CD4-positive, alpha-beta T cell treated with Interleukin-10 for 1 hour (primary cell): ENCODE measurements around the gene CTPS1.

Experiments
- DNase-seq: peaks from one replicate; pipeline ENCODE4 v3.0.0-alpha.2; 2020

Gene CTPS1, protein sequence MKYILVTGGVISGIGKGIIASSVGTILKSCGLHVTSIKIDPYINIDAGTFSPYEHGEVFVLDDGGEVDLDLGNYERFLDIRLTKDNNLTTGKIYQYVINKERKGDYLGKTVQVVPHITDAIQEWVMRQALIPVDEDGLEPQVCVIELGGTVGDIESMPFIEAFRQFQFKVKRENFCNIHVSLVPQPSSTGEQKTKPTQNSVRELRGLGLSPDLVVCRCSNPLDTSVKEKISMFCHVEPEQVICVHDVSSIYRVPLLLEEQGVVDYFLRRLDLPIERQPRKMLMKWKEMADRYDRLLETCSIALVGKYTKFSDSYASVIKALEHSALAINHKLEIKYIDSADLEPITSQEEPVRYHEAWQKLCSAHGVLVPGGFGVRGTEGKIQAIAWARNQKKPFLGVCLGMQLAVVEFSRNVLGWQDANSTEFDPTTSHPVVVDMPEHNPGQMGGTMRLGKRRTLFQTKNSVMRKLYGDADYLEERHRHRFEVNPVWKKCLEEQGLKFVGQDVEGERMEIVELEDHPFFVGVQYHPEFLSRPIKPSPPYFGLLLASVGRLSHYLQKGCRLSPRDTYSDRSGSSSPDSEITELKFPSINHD

DNA sequence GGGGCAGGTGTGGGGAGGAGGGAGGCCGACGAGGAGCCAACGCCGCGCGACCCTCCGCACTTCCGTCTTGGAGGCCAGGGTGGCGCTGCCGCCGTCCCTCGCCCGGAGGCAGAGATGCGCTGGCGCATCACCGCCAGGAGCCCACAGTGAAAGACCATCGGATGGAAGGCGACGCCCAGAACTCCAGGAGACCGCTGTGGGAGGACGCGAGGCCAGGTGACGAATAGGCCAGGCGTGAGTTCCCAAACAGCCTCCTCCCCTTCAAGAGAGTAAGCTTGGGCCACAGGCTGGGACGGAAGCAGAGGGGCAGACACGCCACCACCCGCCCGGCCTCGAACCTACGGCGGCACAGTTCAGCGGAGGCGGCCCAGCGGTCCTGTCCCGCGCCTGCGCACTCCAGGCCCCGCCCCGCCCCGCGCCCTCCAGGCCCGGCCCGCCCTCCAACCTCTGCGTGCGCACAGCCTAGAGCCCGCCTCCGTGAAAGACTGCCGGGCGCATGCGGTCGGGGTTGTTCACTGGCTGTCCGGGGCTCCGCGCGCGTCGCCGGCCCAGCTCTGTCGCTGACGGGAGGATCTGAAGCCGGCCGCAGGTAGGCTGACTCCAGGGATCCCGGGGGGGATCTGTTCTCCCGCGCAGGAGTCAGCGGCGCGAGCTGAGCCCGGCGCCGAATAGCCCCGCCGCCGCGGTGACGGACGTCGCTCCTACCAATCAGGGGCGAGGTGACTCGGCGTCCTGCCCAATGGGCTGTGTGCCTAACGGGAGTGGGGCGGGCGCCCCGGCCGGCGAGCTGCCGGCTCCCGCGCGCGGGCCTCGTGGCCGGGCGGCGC lies at the start of gene CTPS1:
TSS of gene CTPS1 (plus strand) at position 456 of the 827 bp plus-strand sequence. CDS start 3,595 bp downstream, outside the sequence.
- DNase-seq, result peak; percentile 96

DNA sequence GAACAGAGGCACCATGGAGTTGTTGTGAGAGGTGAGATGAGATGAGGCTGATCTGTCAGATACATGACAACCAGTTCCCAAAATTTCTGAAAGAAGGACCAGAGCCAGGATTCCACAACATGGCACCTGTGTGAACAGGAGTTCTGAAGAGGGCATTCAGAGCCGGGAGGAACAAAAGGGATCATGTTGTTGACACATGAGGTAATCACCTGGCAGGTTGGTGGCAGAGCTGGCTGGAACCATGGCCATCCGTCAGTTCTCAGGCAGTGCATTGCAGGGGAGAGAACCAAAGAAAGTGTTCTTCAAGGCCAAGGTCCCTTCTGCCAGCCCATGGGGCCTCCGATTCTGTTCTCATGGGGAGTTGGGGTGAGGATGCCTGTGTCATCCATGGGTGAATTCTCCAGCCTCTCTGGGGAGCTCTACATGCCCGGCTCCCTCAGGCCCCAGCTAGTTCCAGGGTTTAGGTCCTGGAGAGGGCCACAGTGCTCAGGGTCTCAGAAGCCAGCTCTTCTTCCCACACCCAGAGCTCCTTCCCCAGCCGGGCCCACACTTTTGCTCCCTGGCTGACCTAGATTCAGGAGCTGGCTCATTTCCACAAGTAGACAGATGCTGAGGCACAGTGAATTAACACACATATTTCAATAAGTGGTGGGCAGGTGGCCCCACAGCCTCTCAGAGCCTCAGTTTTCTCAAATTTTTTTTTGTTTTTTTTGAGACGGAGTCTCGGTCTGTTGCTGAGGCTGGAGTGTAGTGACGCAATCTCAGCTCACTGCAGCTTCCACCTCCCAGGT lies 49.1 kb upstream of the CTPS1 start:
- no peak for DNase-seq

DNA sequence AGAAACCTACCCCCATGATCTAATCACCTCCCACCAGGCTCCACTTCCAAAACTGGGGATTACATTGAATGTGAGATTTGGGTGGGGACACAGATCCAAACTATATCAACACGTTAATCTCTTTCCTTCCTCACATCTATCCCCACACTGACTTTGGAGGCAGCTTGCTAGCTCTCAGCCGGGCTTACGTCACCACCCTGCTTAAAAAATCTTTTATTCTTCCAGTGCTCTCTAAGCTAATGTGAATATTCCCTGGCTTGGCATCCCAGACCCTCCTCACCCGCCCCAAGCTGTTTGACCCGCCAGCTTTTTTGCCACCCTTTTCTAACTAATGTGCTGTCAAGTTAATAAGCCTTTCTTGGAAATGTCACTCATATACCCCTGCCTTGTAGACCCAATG lies 47.9 kb upstream of the CTPS1 start:
- no peak for DNase-seq

DNA sequence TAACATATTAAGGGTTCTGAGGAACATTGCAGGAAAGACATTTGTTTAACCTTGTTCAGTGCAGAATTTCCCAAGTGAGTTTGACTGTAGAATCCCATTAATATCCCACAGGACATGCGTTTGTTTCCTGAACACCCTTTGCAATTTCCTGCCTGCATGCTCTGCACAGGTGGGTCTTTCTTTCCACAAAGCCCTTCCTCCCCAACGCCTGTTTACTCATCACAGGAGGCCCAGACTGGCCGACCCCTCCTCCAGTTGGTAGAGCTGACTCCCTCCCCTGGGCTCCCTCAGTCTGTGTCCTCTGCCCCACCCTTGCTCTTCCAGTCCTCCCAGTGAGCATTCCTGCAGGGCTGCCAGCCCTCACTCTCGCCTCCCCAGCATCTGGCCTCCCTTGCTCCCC lies 47.5 kb upstream of the CTPS1 start:
- DNase-seq, result no peak

DNA sequence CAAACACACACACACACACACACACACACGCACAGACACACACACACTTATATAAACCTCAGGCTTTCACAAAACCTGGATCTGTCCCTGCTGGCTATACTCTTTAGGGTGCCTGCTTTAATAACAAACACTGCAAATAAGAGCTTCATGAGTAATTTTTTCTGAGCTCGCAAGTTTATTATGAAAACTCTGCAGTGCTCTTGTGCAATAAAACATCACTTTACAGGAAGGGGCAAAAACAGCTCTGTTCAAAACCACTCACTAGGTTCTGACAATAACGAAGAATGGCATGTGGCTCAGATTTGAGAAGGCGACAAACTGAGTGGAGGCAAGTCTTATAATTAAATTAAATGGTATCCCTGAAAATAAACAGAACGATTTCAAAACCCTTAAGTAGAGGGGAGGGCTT lies 42.6 kb upstream of the CTPS1 start:
- no peak for DNase-seq

DNA sequence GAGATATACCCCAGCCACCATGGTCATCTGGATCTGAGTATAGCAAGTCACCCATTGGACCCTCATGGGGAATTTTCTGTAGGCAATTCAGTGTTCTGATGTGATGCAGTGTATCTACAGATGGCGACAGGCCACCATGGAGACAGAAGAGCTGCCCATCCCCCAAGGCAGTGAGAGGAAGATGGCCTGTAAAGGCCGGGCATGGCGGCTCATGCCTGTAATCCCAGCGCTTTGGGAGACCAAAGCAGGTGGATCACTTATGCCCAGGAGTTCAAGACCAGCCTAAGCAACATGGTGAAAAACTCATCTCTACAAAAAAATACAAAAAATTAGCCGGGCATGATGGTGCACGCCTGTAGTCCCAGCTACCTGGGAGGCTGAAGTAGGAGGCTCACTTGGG lies 41.1 kb upstream of the CTPS1 start:
- DNase-seq, result no peak

DNA sequence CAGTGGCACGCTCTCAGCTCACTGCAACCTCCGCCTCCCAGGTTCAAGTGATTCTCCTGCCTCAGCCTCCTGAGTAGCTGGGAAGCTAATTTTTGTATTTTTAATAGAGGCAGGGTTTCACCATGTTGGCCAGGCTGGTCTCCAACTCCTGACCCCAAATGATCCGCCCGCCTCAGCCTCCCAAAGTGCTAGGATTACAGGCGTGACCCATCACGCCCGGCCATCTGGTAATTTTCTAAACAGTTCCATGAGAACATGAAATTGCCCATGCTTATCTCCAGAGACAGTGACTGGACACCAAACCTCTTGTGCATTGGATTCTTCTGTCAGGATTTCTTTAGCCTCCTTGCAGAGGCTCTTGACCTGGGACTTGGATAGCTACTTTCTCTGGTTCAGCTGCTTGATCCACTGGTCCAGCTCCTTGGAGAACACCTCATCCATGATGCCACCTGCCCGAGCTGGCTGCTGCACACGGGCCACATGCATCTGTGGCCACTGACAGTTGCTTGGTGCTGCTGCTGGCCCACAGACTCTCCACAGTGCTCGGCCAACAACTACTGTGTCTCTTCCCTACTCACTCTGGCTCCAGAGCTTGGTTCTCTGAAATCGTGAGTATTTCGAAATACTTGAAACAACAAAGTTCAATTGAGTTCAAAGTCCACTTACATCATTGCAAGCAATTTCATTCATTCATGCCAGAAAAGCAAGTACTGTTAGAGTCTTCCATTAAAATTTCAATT lies 40.0 kb upstream of the CTPS1 start:
- DNase-seq, result no peak

DNA sequence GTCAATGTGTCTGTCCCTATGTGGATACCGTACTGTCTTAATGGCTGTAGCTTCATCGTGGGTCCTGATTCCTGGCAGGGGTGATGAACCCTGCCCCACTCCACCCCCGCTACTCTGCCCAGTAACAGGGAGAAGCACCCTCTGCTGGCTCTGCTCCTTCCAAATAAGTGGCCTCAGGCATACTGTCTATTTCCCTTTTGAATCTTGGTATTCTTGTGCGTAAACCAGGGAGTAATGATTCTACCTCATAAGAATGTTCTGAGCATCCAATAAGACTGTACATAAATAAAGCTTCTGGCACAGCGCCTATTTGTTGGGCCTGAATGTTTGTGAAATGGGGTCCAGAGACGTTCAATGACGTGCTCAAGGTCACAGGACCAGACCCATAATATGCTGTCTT lies 35.2 kb upstream of the CTPS1 start:
- no peak for DNase-seq

DNA sequence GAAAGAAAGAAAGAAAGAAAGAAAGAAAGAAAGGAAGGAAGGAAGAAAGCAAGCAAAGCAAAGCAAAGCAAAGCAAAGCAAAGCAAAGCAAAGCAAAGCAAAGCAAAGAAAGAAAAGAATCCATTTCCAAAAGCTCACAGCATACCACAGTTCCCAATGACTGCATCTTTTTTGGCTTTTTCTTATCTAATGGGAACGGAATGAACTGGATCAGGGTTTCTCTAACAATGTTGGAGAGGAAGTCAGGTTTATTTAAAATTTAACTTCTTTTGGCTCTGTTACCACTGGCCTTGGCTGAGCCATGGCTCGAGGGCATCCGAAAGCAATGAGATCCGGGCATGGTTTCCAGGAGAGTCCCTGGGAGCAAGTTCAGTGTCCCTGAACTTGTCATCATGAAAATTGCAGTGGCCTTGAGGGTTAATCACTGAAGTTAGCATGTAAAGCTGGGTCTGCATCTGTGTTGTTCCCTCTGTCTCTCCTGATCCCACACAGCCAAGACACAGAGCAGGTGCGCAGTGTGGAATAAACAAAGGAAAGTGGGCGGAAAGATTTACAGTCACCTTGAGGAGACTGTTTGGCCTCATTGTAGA lies 34.6 kb upstream of the CTPS1 start:
- DNase-seq, result no peak

DNA sequence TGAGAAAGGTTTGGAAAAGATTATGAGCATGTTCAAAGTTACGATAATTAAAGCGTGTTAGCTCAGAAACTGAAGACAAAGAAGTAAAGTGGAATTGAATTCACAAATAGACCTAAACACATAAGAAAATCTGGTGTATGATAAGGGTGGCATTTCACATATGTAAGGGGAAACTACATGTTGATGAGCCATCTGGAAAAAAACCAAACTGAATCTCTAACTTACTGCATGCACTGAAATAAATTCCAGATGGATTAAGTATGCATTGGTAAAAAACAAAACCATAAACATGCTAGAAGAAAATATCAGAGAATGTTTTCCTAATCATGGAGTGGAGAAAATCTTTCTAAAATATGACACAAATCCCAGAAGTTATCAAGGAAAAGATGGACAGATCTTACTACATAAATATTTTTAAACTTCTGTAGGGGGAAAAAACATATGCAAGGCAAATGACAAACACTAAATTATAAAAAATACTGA lies 34.0 kb upstream of the CTPS1 start:
- DNase-seq, result no peak

DNA sequence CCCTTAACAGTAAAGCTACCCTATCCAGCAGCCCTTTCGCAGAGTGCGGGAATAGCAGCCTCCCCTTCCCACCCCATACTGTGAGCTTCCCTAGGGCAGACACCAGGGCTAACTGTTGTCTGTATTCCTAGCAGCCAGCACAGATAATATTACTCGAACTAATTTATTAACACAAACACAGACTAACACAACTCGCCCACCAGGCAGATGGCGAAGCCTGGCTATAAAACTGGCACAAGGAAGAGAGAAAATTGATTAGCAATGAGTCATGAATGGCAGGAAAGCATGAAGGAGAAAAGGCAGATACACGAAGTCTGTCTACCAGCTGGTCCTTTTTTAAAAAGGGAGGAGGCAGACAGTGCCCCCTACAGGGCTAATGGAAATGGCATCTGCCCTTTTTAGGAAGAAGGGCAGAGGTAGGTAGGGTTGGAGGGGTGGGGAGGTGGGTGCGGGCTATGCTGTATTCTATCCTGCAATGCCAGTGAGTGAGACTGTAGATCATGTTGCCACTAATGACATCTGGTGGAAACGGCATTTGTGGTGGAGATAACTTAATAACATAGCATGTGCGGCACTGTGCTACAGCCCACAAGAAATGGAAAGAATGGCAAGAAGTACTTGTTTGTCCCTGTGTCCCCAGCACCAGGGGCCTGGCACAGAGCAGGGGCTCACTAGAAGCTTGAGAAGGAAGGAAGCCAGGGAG lies 30.6 kb upstream of the CTPS1 start:
- peak; percentile 55 for DNase-seq

DNA sequence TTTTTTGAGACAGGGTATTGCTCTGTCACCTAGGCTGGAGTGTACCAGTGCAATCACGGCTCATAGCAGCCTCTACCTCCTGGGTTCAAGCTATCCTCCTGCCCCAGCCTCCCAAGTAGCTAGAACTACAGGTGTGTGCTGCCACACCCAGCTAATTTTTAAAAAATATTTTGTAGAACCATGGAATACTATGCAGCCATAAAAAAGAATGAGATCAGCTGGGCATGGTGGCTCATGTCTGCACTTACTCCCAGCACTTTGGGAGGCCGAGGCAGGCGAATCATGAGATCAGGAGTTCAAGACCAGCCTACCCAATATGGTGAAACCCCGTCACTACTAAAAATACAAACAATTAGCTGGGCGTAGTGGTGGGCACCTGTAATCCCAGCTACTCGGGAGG lies 29.9 kb upstream of the CTPS1 start:
- DNase-seq, result no peak

DNA sequence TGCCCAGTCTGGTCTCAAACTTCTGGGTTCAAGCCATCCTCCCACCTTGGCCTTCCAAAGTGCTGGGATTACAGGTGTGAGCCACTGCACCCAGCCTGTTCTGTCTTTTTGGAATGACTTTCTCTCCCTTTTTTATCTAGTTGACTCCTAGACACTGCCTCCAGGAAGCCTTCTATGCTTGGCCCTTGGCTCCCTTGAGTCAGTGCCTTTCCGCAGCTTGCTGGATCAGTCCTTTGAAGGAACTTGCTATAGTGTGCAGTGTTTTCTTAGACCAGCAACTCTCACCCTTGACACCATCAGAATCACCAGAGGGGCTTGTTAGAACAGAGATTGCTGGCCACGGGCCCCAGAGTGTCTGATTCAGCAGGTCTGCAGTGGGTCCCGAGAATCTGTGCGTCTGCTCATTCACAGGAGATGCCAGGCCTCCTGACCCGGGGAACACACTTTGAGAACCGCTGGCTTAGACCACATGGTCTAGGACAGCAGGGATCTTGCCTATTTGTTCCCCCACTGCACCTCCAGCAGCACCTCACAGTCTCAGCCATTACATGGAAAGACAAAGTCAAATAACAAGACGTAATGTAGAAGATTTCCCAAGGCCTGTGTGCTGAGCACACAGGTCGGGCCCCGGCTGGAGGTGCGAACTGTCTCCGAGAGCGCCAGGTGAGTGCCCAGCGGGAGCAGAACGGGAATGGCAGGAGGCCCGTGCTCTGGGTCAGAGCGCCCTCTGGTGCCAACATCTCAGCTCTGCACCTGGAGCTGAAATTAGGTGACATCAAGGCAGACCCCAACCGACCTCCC lies 27.4 kb upstream of the CTPS1 start:
- peak; percentile 57 for DNase-seq

DNA sequence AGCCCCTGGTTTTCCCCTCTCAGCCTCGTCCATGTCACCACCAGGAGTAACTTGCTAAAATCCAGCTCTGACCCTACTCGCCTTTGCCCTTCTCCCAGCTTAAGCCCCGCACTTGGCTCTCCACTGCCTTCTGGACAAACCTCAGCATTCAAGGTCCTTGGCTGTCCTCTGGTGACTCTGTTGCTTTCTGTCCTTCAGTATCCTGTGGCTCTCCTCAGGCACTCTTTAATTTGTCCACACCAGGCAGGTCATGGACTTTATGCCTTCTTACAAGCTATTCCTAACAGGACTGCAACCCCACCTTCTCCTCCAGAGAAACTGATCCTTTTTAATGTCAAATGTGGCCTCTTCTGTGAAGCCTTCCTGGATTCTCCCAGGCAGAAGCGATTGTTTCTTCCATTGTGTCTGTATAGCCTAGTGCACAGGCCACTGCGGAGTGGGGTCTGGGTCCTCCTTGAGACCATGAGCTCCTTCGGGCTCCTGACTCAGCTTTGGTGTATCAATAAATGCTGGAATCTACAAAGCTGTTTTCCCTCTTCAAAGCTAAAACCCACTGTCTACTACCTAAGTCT lies 26.7 kb upstream of the CTPS1 start:
- no peak for DNase-seq

DNA sequence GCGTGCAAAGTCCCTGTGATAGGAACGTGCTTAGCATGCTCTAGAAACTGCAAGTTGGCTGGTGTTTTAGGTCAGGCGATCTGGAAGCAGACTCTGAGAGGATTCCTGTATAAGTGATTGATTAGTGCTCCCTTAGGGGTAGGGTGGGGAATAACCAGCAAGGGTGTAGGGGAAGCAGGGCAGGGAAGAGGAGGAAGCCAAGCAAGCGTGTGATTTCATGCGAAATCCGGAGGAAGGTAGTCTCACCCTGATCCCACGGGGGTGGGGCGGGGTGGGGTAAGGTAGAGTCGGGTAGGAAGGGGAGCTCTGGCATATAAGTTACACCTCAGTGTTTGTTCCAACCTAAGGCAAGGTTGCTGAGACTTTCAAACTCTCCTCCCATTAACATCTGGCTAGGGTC lies 24.9 kb upstream of the CTPS1 start:
- no peak for DNase-seq

DNA sequence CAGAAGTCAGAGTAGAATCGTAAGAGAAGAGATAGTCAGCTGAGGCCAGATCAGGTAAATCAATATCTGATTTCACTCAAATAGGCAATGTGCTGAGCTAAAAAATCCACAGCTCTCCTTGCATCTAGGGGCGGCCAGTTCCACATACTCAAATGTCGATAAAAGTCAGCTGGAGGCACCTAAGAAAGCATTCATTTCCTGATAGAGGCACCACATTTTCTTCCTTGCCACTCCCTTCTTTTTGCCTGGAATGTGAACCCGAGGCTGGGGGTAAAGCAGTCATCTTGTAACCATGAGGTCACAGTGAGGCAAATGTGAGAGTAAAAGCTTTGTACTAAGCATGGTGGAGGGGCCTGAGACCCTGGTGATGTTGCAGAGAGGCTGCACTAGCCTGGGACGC lies 24.2 kb upstream of the CTPS1 start:
- no peak for DNase-seq

DNA sequence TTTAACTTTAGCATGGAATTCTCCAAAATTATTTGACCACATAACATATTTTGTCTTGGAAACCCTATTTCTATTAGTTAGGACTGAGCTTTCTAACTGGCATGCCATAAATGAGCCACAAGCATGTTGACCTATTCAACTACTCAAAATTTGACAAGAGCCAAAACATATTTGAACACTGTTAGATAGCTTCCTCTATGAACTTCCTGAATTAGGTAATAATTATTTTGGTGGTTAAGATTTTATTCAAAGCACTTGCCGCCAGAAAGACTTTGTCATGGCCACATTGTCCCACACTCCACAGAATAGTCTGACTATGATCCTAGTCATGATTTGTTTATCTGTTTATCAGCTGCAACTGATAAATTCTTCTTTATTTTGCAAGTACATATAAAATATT lies 23.1 kb upstream of the CTPS1 start:
- no peak for DNase-seq

DNA sequence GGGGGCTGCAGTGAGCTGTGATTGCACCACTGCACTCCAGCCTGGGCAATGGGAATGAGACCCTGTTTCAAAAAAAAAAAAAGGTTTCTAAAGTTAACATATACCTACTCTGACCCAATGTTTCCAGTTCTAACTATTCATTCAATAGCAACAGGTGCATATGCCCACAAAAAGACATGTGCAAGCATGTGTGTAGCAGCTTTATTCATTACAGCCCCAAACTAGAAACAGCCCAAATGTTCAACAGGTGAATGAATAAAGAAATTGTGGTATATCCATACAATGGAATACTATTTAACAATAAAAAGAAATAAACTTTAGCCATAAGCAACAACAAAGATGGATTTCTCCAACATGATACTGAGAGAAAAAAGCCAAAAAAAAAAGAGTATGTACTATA lies 21.3 kb upstream of the CTPS1 start:
- DNase-seq, result no peak

DNA sequence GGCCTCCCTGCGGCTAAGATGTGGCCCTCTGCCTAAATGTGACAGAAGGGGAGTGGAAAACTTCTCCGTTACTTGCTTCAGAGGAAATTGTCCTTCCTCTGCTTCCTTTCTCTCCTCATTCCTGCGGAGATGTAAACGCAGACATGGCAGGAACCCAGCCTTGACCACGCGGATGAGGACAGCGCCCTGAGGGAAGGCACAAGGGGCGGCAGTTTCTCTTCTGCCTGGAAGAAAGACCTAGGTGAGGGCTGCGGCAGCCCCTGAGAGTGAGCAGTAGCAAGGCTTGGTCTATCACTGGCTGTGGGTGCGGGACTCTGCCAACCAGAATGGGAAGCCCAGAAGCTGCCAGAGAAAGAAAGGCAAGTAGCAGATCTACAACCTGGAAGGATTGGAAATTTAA lies 14.0 kb upstream of the CTPS1 start:
- DNase-seq, result no peak

DNA sequence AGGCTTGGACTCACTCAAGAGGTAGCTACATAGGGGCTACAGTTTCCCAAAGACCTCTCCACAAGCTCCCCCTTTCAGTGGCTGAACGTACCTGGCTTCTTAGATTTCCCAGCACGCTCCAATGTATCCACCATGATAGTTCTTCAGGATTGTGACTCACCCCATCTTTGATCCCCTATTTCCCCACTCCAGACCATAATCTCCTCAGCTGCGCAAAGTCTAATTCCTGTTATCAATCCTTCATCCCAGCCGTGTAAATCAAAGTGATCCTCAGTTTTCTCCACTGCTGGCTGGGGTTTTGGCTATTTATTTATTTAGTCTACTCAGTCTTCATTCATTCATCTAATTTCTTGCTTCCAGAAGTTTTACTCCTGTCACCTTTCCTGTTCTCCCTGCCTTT lies 13.1 kb upstream of the CTPS1 start:
- no peak for DNase-seq
